Body of pancreas (tissue), 4 donors: ENCODE data around the gene HIP1.

Experiments used
- CTCF ChIP-seq, 7 experiments: fragments of 450-650 bp in 4 of 7; fragments of 200-600 bp in 3 of 7; sonication (generic) in 3 of 7; IDR thresholded peaks; one replicate each; pipeline ENCODE4 v1.5.1; 2016 to 2019; ENCODE audit warnings: antibody characterized with exemption in 7 of 7
- POLR2A ChIP-seq, 3 donors: fragments of 450-650 bp; IDR thresholded peaks; one replicate each; pipeline ENCODE4 v1.6.1; 2016; ENCODE audit warnings: antibody characterized with exemption in 3 of 3, mild to moderate bottlenecking in 2 of 3

GRCh38 chr7:75757860-75758259, 19.1 kb upstream of the HIP1 start:
- TF ChIP-seq CTCF (IDR thresholded peaks at IDR 0.05) (no peak), POLR2A (IDR thresholded peaks at IDR 0.05) (no peak)
